Psoas muscle (tissue), 8 donors: Measurements from ENCODE around the gene AWAT2. TPM values are rescaled to one million over a fixed set of nuclear protein-coding genes. Genes with fewer than 3 reads are reported as not detected.

Source experiments
- ATAC-seq, 4 donors: fragments of 200-7000 bp; cut with Tn5 transposase; one replicate each; pipeline ENCODE4 v1.9.1; 2020; ENCODE audit warnings: moderate library complexity in 3 of 4, mild to moderate bottlenecking in 2 of 4
- DNase-seq, 2 donors: peaks; one replicate each; pipeline ENCODE4 v3.0.0-alpha.2; 2020
- H3K27ac ChIP-seq: fragments of 200-600 bp; one replicate; pipeline ENCODE4 v1.8.0; 2022
- H3K27me3 ChIP-seq, 3 donors: fragments of 200-600 bp in 1 of 3; one replicate each; pipeline versions ENCODE4 v1.6.1 to v1.8.0; 2013 to 2022; ENCODE audit warnings: low read length in 2 of 3, mild to moderate bottlenecking in 2 of 3, moderate library complexity in 1 of 3; ENCODE audit not compliant: insufficient read depth in 3 of 3
- H3K36me3 ChIP-seq, 2 donors: fragments of 200-600 bp in 1 of 2; one replicate each; pipeline versions ENCODE4 v1.6.1 to v1.8.0; 2013 to 2022; ENCODE audit warnings: low read depth in 1 of 2, mild to moderate bottlenecking in 1 of 2, moderate library complexity in 1 of 2; ENCODE audit not compliant: insufficient read depth in 1 of 2
- H3K4me1 ChIP-seq: fragments of 200-600 bp; one replicate; pipeline ENCODE4 v1.8.0; 2022
- H3K4me3 ChIP-seq: fragments of 200-600 bp; one replicate; pipeline ENCODE4 v1.8.0; 2022; ENCODE audit warnings: mild to moderate bottlenecking
- H3K9me3 ChIP-seq: fragments of 200-600 bp; one replicate; pipeline ENCODE4 v1.8.0; 2022
- WGBS, 3 donors: extraction: QIAGEN DNeasy Blood & Tissue Kit; methylation state at CpG; one replicate each; pipeline versions ENCODE4 v1.1.6 to v1.1.7; 2013; 5-methylcytosine and 5-hydroxymethylcytosine counted together
- intact Hi-C, 2 donors: fragments of 100-400 bp; cut with DNase I; formaldehyde crosslinking; loops; one replicate each; pipeline versions ENCODE4 v1.11.0 to v1.14.2; 2022
- polyA plus RNA-seq, 3 donors: library from polyadenylated mRNA; stranded (reverse); fragments of 200-250 nt; gene quantifications; one replicate each; pipeline ENCODE4 v1.2.3, GENCODE V29; 2013
- total RNA-seq, 4 donors: library from RNA; stranded (reverse); fragmentation: NEBNext Ultra II Directional in 2 of 4; extraction: Animal tissue kit (Norgen Biotek cat#: 25700) in 2 of 4; gene quantifications; one replicate each; pipeline versions ENCODE4 v1.2.1 to v1.2.4, GENCODE V29; 2021 to 2023
- TF ChIP-seq, protein P1 (sequence below): fragments of 200-600 bp; IDR thresholded peaks from one replicate; pipeline ENCODE4 v1.8.0; 2022; ENCODE audit warnings: antibody characterized with exemption
- donor health status: healthy with polysubstance abuse.
- donor health status: DM: no; HTN: no; CAD: no; lungs with moderate emphysema.
- donor health status: Bipolar disorder and iron deficiency.
- donor health status: healthy.
- donor health status: DM: yes; HTN: yes; CAD: no.
- donor health status: DM: no; HTN: no; CAD: no.
- donor health status: DM: no; HTN: no; CAD: no.
- donor health status: DM: yes; HTN: yes; CAD: no.

Gene AWAT2
- total and polyA plus RNA-seq, 7 donors, result not detected

GRCh38 chrX:70033348-70034051 lies 16.2 kb downstream of the AWAT2 start:
- ATAC-seq, result peak in 3 of 4 donors; percentile 49 to 59 (median 58)
- 68 to 80% (median 73%) methylated on average over 9 to 10 of the region's 10 CpGs for WGBS, 3 donors
- H3K27me3 ChIP-seq, result peaks cover 0 to 20% (median 0%) of the 10 kb centered on the region in 3 donors
- TF ChIP-seq, protein P1, sequence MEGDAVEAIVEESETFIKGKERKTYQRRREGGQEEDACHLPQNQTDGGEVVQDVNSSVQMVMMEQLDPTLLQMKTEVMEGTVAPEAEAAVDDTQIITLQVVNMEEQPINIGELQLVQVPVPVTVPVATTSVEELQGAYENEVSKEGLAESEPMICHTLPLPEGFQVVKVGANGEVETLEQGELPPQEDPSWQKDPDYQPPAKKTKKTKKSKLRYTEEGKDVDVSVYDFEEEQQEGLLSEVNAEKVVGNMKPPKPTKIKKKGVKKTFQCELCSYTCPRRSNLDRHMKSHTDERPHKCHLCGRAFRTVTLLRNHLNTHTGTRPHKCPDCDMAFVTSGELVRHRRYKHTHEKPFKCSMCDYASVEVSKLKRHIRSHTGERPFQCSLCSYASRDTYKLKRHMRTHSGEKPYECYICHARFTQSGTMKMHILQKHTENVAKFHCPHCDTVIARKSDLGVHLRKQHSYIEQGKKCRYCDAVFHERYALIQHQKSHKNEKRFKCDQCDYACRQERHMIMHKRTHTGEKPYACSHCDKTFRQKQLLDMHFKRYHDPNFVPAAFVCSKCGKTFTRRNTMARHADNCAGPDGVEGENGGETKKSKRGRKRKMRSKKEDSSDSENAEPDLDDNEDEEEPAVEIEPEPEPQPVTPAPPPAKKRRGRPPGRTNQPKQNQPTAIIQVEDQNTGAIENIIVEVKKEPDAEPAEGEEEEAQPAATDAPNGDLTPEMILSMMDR, result peak; percentile 38
- H3K9me3 ChIP-seq, result no peaks in the 10 kb centered on the region
- no peaks in the 10 kb centered on the region for H3K4me1 ChIP-seq
- no peak overlapping the region for H3K4me3 ChIP-seq
- intact Hi-C loops, result loop anchor here (2.0 to 5.0 kb wide), 2 partner anchors 63 to 496 kb away; no protein-coding TSS in a partner anchor
- DNase-seq, result no peak
- no peaks in the 10 kb centered on the region for H3K36me3 ChIP-seq
- no peak overlapping the region for H3K27ac ChIP-seq

DNA sequence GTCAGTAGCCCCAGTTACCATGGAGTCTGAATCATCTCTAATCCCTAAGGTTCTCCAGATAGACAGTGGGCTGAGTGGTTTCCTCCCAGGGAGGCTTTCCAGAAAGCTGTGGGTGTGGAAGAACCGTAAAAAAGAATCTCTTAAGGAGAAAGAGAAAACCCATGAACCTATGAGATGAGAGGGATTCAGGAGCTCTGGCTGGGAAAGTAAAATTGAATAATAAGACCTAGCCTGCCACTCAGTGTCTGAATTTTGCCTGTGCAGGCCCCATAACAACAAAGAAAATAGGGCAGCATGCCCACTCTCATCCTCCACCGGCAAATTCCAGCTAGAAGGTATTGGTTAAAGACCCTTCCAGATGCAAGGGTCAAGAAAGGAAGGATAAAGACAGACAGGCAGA lies 16.9 kb downstream of the AWAT2 start:
- H3K27me3 ChIP-seq, result peaks cover 0 to 24% (median 0%) of the 10 kb centered on the region in 3 donors
- WGBS, 3 donors, result 37 to 52% (median 38%) methylated on average over 2 of the region's 2 CpGs
- intact Hi-C loops, result loop anchor here (5.0 kb wide), 1 partner anchor 495 kb away; no protein-coding TSS in a partner anchor
- H3K27ac ChIP-seq, result no peak overlapping the region
- H3K4me1 ChIP-seq, result no peaks in the 10 kb centered on the region
- H3K36me3 ChIP-seq, result no peaks in the 10 kb centered on the region
- DNase-seq (no peak), ATAC-seq (no peak)
- H3K4me3 ChIP-seq, result no peak overlapping the region
- no peaks in the 10 kb centered on the region for H3K9me3 ChIP-seq
- TF ChIP-seq, protein P1, result no peak

DNA sequence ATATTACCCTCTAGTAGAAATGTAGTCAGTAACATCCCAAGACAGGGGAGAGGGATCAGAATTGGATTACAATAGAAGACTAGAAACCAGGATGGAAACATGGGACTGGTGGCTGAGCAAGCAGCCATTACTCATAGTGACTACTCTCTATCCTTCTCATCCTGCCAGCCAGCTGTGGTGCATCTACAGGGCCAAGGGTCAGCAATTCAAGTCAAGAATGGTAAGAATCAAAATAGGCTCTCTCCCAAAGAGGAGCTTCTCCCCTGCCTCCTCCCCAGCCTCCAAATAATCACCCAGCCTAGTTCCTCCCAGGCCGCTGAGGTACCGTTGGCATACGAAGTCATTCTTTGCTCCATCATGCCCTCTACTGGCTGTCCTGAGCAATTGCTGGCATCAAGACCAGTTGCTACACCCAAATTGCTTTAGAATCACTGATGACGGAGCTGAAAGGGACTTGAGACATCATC lies 19.4 kb downstream of the AWAT2 start:
- 1 to 5% (median 4%) methylated on average over 4 of the region's 4 CpGs for WGBS, 3 donors
- Histone ChIP-seq H3K36me3 (no peaks in the 10 kb centered on the region), H3K27ac (no peak overlapping the region), H3K27me3 (peaks cover 0 to 35% (median 0%) of the 10 kb centered on the region in 3 donors), H3K4me3 (no peak overlapping the region), H3K4me1 (no peaks in the 10 kb centered on the region), H3K9me3 (no peaks in the 10 kb centered on the region)
- DNase-seq, result no peak
- intact Hi-C loops, result loop anchor here (5.0 kb wide), 1 partner anchor 493 kb away; no protein-coding TSS in a partner anchor
- ATAC-seq, result peak; percentile 55 to 84 (median 72)
- TF ChIP-seq, protein P1, result peak; percentile 70

- ATAC-seq (no peak), DNase-seq (no peak)
- Histone ChIP-seq H3K9me3 (no peaks in the 10 kb centered on the region), H3K36me3 (no peaks in the 10 kb centered on the region), H3K4me3 (no peak overlapping the region), H3K27ac (no peak overlapping the region), H3K4me1 (no peaks in the 10 kb centered on the region), H3K27me3 (peaks cover 0 to 35% (median 0%) of the 10 kb centered on the region in 3 donors)
- intact Hi-C loops, result loop anchor here (5.0 kb wide), 2 partner anchors 413 to 493 kb away; partner anchors contain the start of gene EDA (in 1 of the 2)
- TF ChIP-seq, protein P1, result no peak
- WGBS, 3 donors, result 49 to 69% (median 53%) methylated on average over 4 of the region's 4 CpGs
These were observed 19.9 kb downstream of the AWAT2 start for GRCh38 chrX:70029863-70030262.
